AG04450 (cell line): ENCODE measurements around the gene ARHGAP15. TPM values are rescaled to one million over a fixed set of nuclear protein-coding genes. Genes with fewer than 3 reads are reported as not detected.
A peak's percentile ranks its signal among the peaks of the same experiment; 100 is the strongest.

Source experiments
- CTCF ChIA-PET: fragments of 300-600, 350-600 bp; formaldehyde crosslinking; extraction: SDS; loops from one replicate; lab custom pipeline; 2022; ENCODE audit warnings: antibody characterized with exemption, inconsistent platforms; lab: Charles Lee
- POLR2A ChIA-PET: fragments of 350-600 bp; formaldehyde crosslinking; extraction: SDS; loops from one replicate; lab custom pipeline; 2021; ENCODE audit warnings: antibody characterized with exemption, inconsistent platforms; lab: Yijun Ruan, JAX
- DNase-seq: peaks from one replicate; pipeline ENCODE4 v3.0.0-alpha.2; 2011; ENCODE audit warnings: low read depth, low spot score
- H3K27ac ChIP-seq: one replicate; pipeline ENCODE4 v1.5.1; 2012; ENCODE audit warnings: low read depth, low read length, control low read depth
- H3K27me3 ChIP-seq: one replicate; pipeline ENCODE4 v1.6.0; 2012; ENCODE audit warnings: low read length; ENCODE audit not compliant: control insufficient read depth, insufficient read depth
- H3K4me3 ChIP-seq: 2 replicates; pipeline ENCODE4 v1.5.1; 2011; ENCODE audit warnings: mild to moderate bottlenecking, low read depth, low read length, control low read depth
- H3K9me3 ChIP-seq: 2 replicates; pipeline ENCODE4 v1.5.1; 2012; ENCODE audit warnings: low read length; ENCODE audit not compliant: control insufficient read depth, insufficient read depth
- polyA plus RNA-seq: library from polyadenylated mRNA; depleted of rRNA; stranded (reverse); fragments of >200 nt; gene quantifications from 2 replicates; pipeline ENCODE4 v1.2.3, GENCODE V29; 2011
- TF ChIP-seq, protein P1 (sequence below): IDR thresholded peaks from 2 replicates; pipeline ENCODE4 v1.5.1; 2011; ENCODE audit warnings: low read depth, low read length, control low read depth, inconsistent platforms

ARHGAP15 gene
- polyA plus RNA-seq, 1 experiment: not detected

DNA sequence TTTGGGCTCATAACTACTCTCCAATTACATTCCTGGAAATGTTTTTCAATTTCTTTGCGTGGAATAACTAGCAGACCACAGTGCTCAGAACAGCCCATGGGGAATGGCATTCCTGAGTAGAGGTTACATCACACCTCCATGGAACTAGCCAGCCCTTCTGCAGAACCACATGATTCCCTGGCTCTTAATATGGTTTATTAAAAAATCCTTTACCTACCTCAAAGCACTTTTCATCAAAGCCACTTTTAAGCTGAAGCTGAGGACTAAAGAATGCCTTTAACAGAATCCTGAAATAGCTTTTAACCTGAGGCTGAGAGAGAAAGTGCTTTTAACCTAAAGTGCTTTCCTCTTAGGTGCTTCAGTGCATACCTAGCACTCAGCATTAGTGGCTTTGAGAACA lies 376.3 kb downstream of the ARHGAP15 start:
- ChIA-PET CTCF (no interaction called here), POLR2A (no interaction called here)
- no peak overlapping the region for H3K4me3 ChIP-seq
- H3K27ac ChIP-seq: no peak overlapping the region
- TF ChIP-seq, protein P1, sequence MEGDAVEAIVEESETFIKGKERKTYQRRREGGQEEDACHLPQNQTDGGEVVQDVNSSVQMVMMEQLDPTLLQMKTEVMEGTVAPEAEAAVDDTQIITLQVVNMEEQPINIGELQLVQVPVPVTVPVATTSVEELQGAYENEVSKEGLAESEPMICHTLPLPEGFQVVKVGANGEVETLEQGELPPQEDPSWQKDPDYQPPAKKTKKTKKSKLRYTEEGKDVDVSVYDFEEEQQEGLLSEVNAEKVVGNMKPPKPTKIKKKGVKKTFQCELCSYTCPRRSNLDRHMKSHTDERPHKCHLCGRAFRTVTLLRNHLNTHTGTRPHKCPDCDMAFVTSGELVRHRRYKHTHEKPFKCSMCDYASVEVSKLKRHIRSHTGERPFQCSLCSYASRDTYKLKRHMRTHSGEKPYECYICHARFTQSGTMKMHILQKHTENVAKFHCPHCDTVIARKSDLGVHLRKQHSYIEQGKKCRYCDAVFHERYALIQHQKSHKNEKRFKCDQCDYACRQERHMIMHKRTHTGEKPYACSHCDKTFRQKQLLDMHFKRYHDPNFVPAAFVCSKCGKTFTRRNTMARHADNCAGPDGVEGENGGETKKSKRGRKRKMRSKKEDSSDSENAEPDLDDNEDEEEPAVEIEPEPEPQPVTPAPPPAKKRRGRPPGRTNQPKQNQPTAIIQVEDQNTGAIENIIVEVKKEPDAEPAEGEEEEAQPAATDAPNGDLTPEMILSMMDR: no peak
- no peak for DNase-seq
- H3K27me3 ChIP-seq: no peaks in the 10 kb centered on the region
- no peaks in the 10 kb centered on the region for H3K9me3 ChIP-seq

DNA sequence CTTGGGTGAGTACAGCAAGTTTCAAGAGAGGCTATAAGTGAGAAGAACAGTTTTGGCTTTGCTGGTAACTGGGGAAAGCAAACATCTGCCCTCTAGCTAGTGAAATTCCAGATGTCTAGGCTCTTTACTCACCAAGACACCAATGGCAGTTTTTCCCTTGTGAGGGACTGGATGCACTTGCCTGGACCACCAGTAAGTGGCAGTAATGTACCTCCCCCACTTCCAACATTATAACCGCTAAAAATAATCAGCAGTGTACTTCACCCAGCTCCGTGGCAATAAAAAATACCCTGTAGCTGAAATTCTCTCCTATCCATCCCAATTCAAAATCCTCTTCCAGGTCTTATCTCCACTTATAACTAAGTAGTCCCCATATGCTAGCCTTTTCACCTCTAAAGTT lies 383.9 kb downstream of the ARHGAP15 start:
- Histone ChIP-seq H3K4me3 (no peak overlapping the region), H3K27me3 (no peaks in the 10 kb centered on the region), H3K27ac (no peak overlapping the region), H3K9me3 (no peaks in the 10 kb centered on the region)
- peak; percentile 32 for DNase-seq
- TF ChIP-seq, protein P1: peak; percentile 93
- ChIA-PET CTCF (interaction anchor here (0.6 to 1.8 kb wide), 22 partner anchors 9 to 938 kb away, joined by 3 to 9 read pairs (median 3); no protein-coding TSS in a partner anchor), POLR2A (no interaction called here)

DNA sequence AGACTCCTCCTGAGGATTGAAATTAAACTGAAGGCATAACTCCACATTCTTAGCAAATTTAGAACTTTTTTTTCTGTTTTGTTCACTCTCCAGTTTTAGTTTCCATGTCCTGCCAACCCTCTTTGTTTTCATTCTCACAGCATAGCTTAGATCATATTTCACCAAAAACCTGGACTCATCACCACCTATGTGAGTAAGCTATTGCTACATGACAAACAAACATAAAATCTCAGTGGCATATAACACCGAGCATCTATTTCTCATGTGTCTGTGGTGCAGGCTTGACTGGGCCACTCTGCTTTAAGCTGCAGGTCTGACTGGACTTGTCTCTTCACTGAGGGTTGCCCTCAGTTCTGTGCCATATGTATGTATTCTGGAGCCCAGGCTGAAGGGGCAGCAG lies 385.2 kb downstream of the ARHGAP15 start:
- DNase-seq: no peak
- CTCF ChIA-PET: no interaction called here
- no peak overlapping the region for H3K27ac ChIP-seq
- no peaks in the 10 kb centered on the region for H3K9me3 ChIP-seq
- TF ChIP-seq, protein P1: no peak
- POLR2A ChIA-PET: no interaction called here
- no peak overlapping the region for H3K4me3 ChIP-seq
- H3K27me3 ChIP-seq: no peaks in the 10 kb centered on the region

DNA sequence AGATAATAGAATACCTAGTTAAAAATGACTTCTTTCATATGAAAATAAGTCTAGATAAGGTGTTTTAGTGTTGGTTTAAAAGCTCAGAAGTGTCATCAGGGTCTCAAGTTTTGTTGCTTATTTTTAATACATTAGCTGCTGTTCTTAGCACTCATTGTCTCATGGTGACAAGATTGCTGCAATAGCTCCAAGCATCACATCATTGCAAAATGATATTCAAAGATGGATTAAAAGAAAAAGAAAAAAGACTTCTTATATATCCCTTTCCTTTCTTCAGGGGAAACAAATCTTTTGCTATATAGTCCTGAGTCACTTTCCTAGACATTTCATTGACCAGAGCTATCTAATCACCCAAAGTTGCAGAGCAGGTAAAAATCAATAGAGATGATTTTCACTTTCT lies 386.1 kb downstream of the ARHGAP15 start:
- H3K27me3 ChIP-seq: no peaks in the 10 kb centered on the region
- H3K4me3 ChIP-seq: no peak overlapping the region
- no peaks in the 10 kb centered on the region for H3K9me3 ChIP-seq
- H3K27ac ChIP-seq: no peak overlapping the region
- no peak for DNase-seq
- CTCF ChIA-PET: interaction anchor here (0.7 to 1.0 kb wide), 2 partner anchors 255 to 965 kb away, joined by 4 read pairs; no protein-coding TSS in a partner anchor
- POLR2A ChIA-PET: no interaction called here
- TF ChIP-seq, protein P1: no peak

DNA sequence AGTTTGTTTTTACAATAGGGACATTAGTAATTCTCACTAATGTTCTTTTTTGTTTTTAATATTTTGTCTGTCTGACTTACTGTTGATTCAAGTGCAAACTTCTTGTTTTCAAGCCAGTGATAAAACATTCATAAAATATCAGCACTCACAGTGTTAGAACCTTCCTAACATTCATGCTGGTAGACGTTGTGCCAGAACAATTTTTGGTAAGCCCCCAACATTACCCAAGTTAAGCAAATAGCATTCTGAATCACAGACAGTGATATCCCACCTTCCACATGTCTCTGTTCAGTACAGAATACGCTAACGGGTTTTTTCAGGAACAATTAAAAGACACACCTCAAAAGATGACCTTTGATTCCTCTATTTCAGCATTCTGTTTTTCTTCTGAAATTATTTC lies 390.3 kb downstream of the ARHGAP15 start:
- H3K9me3 ChIP-seq: no peaks in the 10 kb centered on the region
- H3K4me3 ChIP-seq: no peak overlapping the region
- TF ChIP-seq, protein P1: no peak
- POLR2A ChIA-PET: no interaction called here
- DNase-seq: no peak
- CTCF ChIA-PET: no interaction called here
- no peaks in the 10 kb centered on the region for H3K27me3 ChIP-seq
- H3K27ac ChIP-seq: no peak overlapping the region
